ENCODE data around the gene SDF4.
"Not testable (repeated sequence)": the region's sequence is repeated elsewhere in the genome, so short reads cannot be mapped to it uniquely, and the experiment has no call there.

The SDF4 gene

GRCh38 chr1:1187938-1188337 lies 43.9 kb downstream of the SDF4 start:
- Histone ChIP-seq H3K27ac (no peak overlapping the region), H3K4me3 (no peak overlapping the region)

GRCh38 chr1:1185101-1185765 lies 46.6 kb downstream of the SDF4 start:
- Histone ChIP-seq H3K27ac (no peak overlapping the region), H3K4me3 (no peak overlapping the region)

- H3K4me3 ChIP-seq: no peak overlapping the region
- H3K27ac ChIP-seq: no peak overlapping the region
Measured at GRCh38 chr1:1183833-1184775, 47.7 kb downstream of the SDF4 start.

GRCh38 chr1:1183221-1183747 lies 48.5 kb downstream of the SDF4 start:
- Histone ChIP-seq H3K4me3 (no peak overlapping the region), H3K27ac (no peak overlapping the region)

- H3K4me3 ChIP-seq: no peak overlapping the region
- no peak overlapping the region for H3K27ac ChIP-seq
Measured at GRCh38 chr1:1182491-1183220, 49.1 kb downstream of the SDF4 start.

- Histone ChIP-seq H3K27ac (no peak overlapping the region), H3K4me3 (no peak overlapping the region)
Measured at GRCh38 chr1:1181938-1182410, 49.8 kb downstream of the SDF4 start.

- Histone ChIP-seq H3K4me3 (no peak overlapping the region), H3K27ac (no peak overlapping the region)
Measured at GRCh38 chr1:1181129-1181937, 50.5 kb downstream of the SDF4 start.

GRCh38 chr1:1179983-1180861 lies 51.6 kb downstream of the SDF4 start:
- no peak overlapping the region for H3K27ac ChIP-seq
- no peak overlapping the region for H3K4me3 ChIP-seq

GRCh38 chr1:1179346-1179982 lies 52.3 kb downstream of the SDF4 start:
- Histone ChIP-seq H3K27ac (no peak overlapping the region), H3K4me3 (no peak overlapping the region)

GRCh38 chr1:1178794-1179331 lies 52.9 kb downstream of the SDF4 start:
- H3K4me3 ChIP-seq: no peak overlapping the region
- no peak overlapping the region for H3K27ac ChIP-seq

GRCh38 chr1:1177452-1178206 lies 54.2 kb downstream of the SDF4 start:
- H3K27ac ChIP-seq: no peak overlapping the region

GRCh38 chr1:1176931-1177330 lies 54.9 kb downstream of the SDF4 start:
- Histone ChIP-seq H3K27ac (no peak overlapping the region), H3K4me3 (no peak overlapping the region)

More at GRCh38 chr1:1177452-1178206, 54.2 kb downstream of the SDF4 start:
- no peak overlapping the region for H3K4me3 ChIP-seq

- not testable (repeated sequence) for H3K4me3 ChIP-seq
Measured at GRCh38 chr1:1176063-1176761, 55.6 kb downstream of the SDF4 start.

GRCh38 chr1:1175221-1176062 lies 56.4 kb downstream of the SDF4 start:
- Histone ChIP-seq H3K27ac (no peak overlapping the region), H3K4me3 (no peak overlapping the region)

More at GRCh38 chr1:1176063-1176761, 55.6 kb downstream of the SDF4 start:
- not testable (repeated sequence) for H3K27ac ChIP-seq

GRCh38 chr1:1173793-1174415 lies 57.9 kb downstream of the SDF4 start, which contains the start of gene TTLL10:
Gene TTLL10 (plus strand): TSS chr1:1173880. CDS start chr1:1179216, 5,336 bp downstream.
- Histone ChIP-seq H3K4me3 (no peak within 1 kb of the TSS), H3K27ac (no peak within 1 kb of the TSS)
